GM10266 (cell line): ENCODE measurements around the gene HABP2.

Experiments
- DNase-seq: peaks from one replicate; pipeline ENCODE4 v3.0.0; 2012; ENCODE audit errors: extremely low spot score
- CTCF ChIP-seq: IDR thresholded peaks from 2 replicates; pipeline ENCODE4 v1.5.1; 2012; ENCODE audit warnings: mild to moderate bottlenecking, low read depth; ENCODE audit not compliant: control insufficient read depth, insufficient read depth; ENCODE audit errors: missing control alignments

Gene HABP2

GRCh38 chr10:113590581-113590980, 37.7 kb downstream of the HABP2 start:
- DNase-seq: no peak
- no peak for TF ChIP-seq CTCF

GRCh38 chr10:113592380-113592779, 39.5 kb downstream of the HABP2 start:
- TF ChIP-seq CTCF: no peak
- no peak for DNase-seq

GRCh38 chr10:113594652-113595051, 41.8 kb downstream of the HABP2 start:
- TF ChIP-seq CTCF: no peak
- DNase-seq: no peak

- no peak for DNase-seq
- TF ChIP-seq CTCF: no peak
These were observed 47.7 kb downstream of the HABP2 start for GRCh38 chr10:113600569-113600968.

GRCh38 chr10:113603057-113603777, 50.4 kb downstream of the HABP2 start:
- TF ChIP-seq CTCF: no peak
- no peak for DNase-seq

- TF ChIP-seq CTCF: no peak
- no peak for DNase-seq
These were observed 51.7 kb downstream of the HABP2 start for GRCh38 chr10:113604572-113604971.

- DNase-seq: no peak
- no peak for TF ChIP-seq CTCF
These were observed 52.6 kb downstream of the HABP2 start for GRCh38 chr10:113605268-113605978.
